Activated naive CD4-positive, alpha-beta T cell treated with anti-CD3 and anti-CD28 coated beads, Interleukin-2, amount 10 ng/mL, durations not matched to agents 5 hours and 36 hours (primary cell): Measurements from ENCODE around the gene DDR1. TPM values are rescaled to one million over a fixed set of nuclear protein-coding genes. Genes with fewer than 3 reads are reported as not detected.

ENCODE experiments used
- microRNA-seq: library from miRNA; unstranded; fragments of <30 nt; microRNA quantifications from one replicate; pipeline ENCODE4 v1.2.0, GENCODE V29; 2022; ENCODE audit warnings: borderline microRNAs expressed, borderline replicate concordance
- total RNA-seq, 2 experiments: library from RNA; stranded (reverse); gene quantifications; one replicate each; pipeline ENCODE4 v1.2.3, GENCODE V29; 2021

DDR1 gene
- 1 to 10 TPM; 7.0 to 9.3 TPM for total RNA-seq

GRCh38 chr6:30883685-30884520 is at the start of gene DDR1:
TSS of gene DDR1 (plus strand) at chr6:30884519. CDS start at chr6:30888730, 4,211 bp downstream.

GRCh38 chr6:30907758-30908591 is 23.7 kb downstream of the DDR1 start, which contains the start of gene GTF2H4:
TSS of gene GTF2H4 (plus strand) at chr6:30908207.

GRCh38 chr6:30914076-30914853 is 29.9 kb downstream of the DDR1 start, which contains the start of gene VARS2:
TSS of gene VARS2 (plus strand) at chr6:30914238. CDS start at chr6:30914837, 599 bp downstream.

GRCh38 chr6:30931969-30932645 is 47.8 kb downstream of the DDR1 start, which contains the start of gene SFTA2:
TSS of gene SFTA2 (minus strand) at chr6:30932170. CDS start at chr6:30932096, 74 bp downstream.

GRCh38 chr6:30940361-30940986 is 56.2 kb downstream of the DDR1 start, which contains the start of gene MUCL3:
TSS of gene MUCL3 (plus strand) at chr6:30940973. CDS start at chr6:30941000, 27 bp downstream.

Small RNA genes within 50 kb of the gene (microRNA-seq; reads per million reads assigned to microRNA genes)
- gene MIR4640, result not detected

Other genes starting within 250 kb of the DDR1 start
- 10 to 100 TPM; 19.5 to 24.2 TPM for gene C6orf136, start 237.4 kb upstream of the DDR1 start, total RNA-seq
- 10 to 100 TPM; 34.3 to 36.2 TPM for gene DHX16, start 211.5 kb upstream of the DDR1 start, total RNA-seq
- gene PPP1R18, start 197.9 kb upstream of the DDR1 start, total RNA-seq, result 100 to 1,000 TPM; 247 to 254 TPM
- 10 to 100 TPM; 40.5 to 44.6 TPM for gene NRM, start 193.5 kb upstream of the DDR1 start, total RNA-seq
- 10 to 100 TPM; 55.0 to 57.5 TPM for gene MDC1, start 167.2 kb upstream of the DDR1 start, total RNA-seq
- 1,000 to 10,000 TPM; 1,002 to 1,008 TPM for gene TUBB, start 164.2 kb upstream of the DDR1 start, total RNA-seq
- gene FLOT1, start 141.8 kb upstream of the DDR1 start, total RNA-seq, result 100 to 1,000 TPM; 209 to 215 TPM
- gene IER3, start 140.0 kb upstream of the DDR1 start, total RNA-seq, result 10 to 100 TPM; 34.2 to 34.3 TPM
- 10 to 100 TPM; 28.3 to 32.5 TPM for gene GTF2H4, start 23.7 kb downstream of the DDR1 start, total RNA-seq
- 10 to 100 TPM; 32.9 to 33.4 TPM for gene VARS2, start 29.7 kb downstream of the DDR1 start, total RNA-seq
- gene SFTA2, start 47.7 kb downstream of the DDR1 start, total RNA-seq, result not detected
- gene MUCL3, start 56.5 kb downstream of the DDR1 start, total RNA-seq, result not detected
- not detected for gene MUC21, start 99.2 kb downstream of the DDR1 start, total RNA-seq
- not detected for gene MUC22, start 126.0 kb downstream of the DDR1 start, total RNA-seq
- not detected for gene C6orf15, start 228.1 kb downstream of the DDR1 start, total RNA-seq
- not detected for gene PSORS1C1, start 230.3 kb downstream of the DDR1 start, total RNA-seq
- gene CDSN, start 235.9 kb downstream of the DDR1 start, total RNA-seq, result not detected